ENCODE results near the gene NSUN5. TPM values are rescaled to one million over a fixed set of nuclear protein-coding genes. Genes with fewer than 3 reads are reported as not detected.
"Not testable (repeated sequence)": the region's sequence is repeated elsewhere in the genome, so short reads cannot be mapped to it uniquely, and the experiment has no call there.

The NSUN5 gene
- total RNA-seq, 1 experiment from 2014 or later = 62.2 TPM

DNA sequence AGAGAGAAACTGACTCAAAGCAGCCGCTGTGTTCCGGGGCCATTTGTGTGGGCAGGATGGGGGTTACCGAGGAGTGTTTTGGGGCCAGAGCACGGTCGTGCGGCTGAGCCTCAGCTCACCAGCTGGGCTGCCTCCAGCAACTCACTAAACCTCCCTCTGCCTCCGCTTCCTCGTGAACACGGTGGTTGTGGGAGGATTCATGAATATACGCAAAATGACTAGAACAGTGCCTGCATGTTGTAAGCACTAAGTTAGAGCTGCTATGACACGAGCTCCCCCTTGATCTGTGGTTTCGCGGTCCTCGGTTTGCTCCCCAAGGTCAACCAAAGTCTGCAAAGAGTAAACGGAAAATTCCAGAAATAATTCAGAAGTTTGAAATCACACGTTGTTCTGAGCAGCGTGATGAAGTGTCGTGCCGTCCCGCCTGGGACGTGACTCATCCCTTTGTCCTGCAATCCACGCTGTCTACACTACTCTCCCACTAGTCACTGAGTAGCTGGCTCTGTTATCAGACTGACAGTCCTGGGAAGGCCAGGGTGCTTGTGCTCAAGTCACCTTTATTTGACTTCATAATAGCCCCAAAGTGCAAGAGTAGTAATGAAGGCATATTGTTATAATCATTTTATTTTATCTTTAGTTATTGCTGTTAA lies 41.8 kb downstream of the NSUN5 start:
- DNase-seq (ENCODE audit: low spot score); H3K27me3 Mint-ChIP-seq (ENCODE audit: low read depth); CTCF ChIA-PET; H3K9me3 Mint-ChIP-seq; H3K4me3 Mint-ChIP-seq; POLR2A ChIA-PET; H3K4me1 Mint-ChIP-seq; H3K27ac Mint-ChIP-seq; H3K36me3 Mint-ChIP-seq: not testable (repeated sequence)
- peak; percentile 48; the same call in 1 of the 2 replicates for ATAC-seq

DNA sequence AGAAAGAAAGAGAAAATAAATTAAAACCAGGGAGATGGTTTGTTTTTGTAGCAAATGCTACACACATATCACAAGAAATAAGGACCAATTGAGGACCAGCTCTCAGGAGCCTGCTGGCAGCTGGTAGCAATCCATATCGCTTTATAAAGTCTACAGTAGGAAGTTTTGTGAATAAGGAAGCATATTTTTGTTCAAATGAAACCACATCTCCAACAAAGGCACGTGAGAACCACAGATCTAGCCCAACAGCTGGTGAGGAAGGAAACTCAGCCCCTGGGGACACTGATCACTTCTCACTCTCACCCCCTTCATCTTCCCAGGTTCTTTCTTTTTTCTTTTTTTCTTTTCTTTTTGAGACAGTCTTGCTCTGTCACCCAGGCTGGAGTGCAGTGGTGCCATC lies 46.2 kb downstream of the NSUN5 start:
- not testable (repeated sequence) for ATAC-seq

More for the DNA sequence above, 46.2 kb downstream of the NSUN5 start:
- DNase-seq (ENCODE audit: low spot score); H3K4me3 Mint-ChIP-seq; POLR2A ChIA-PET; H3K27me3 Mint-ChIP-seq (ENCODE audit: low read depth); H3K36me3 Mint-ChIP-seq; CTCF ChIA-PET; H3K27ac Mint-ChIP-seq; H3K4me1 Mint-ChIP-seq; H3K9me3 Mint-ChIP-seq: not testable (repeated sequence)

Other genes with a start within 250 kb of the NSUN5 start
- not detected in 3 replicates for gene SPDYE9, start 222.8 kb downstream of the NSUN5 start, total RNA-seq (2021)
- gene TRIM50, start 19.3 kb upstream of the NSUN5 start, total RNA-seq (2021) = 0.15 to 0.16 TPM in 2 of 3 replicates, not detected in the other
- 0.09 to 0.11 TPM in 2 of 3 replicates, not detected in the other for gene FKBP6, start 19.3 kb upstream of the NSUN5 start, total RNA-seq (2021)
- gene FZD9, start 125.0 kb upstream of the NSUN5 start, total RNA-seq (2021) = 4.0 to 5.2 TPM (median 4.5 TPM) in 3 replicates
- gene BAZ1B, start 213.5 kb upstream of the NSUN5 start, total RNA-seq (2021) = 64.9 to 66.5 TPM (median 66.3 TPM) in 3 replicates
- 26.0 to 28.5 TPM (median 27.7 TPM) in 3 replicates for gene BCL7B, start 248.9 kb upstream of the NSUN5 start, total RNA-seq (2021)